ENCODE results near the gene CDK18. TPM values are rescaled to one million over a fixed set of nuclear protein-coding genes. Genes with fewer than 3 reads are reported as not detected.

The CDK18 gene
- total RNA-seq, 1 experiment from 2014 or later: 38.5 TPM

GRCh38 chr1:205521686-205522085 is 17.2 kb downstream of the CDK18 start:
- no peak overlapping the region for H3K18ac ChIP-seq (ENCODE audit: insufficient read length, low read depth, low read length)
- DNase-seq: no peak

More at GRCh38 chr1:205521686-205522085, 17.2 kb downstream of the CDK18 start:
- H4K8ac ChIP-seq (replicated peaks; ENCODE audit: insufficient read length, low read depth, low read length): no peak overlapping the region
- H3K4me1 ChIP-seq (ENCODE audit: insufficient read depth, low read length): peaks cover 8% of the 10 kb centered on the region; the same call in 1 of the 2 replicates
- H3T11ph ChIP-seq (ENCODE audit: low read length): no peak overlapping the region
- no peak overlapping the region for H4K91ac ChIP-seq (ENCODE audit: insufficient read length, low read depth, low read length)
- H2BK120ac ChIP-seq (ENCODE audit: low read depth, low read length, poor library complexity, severe bottlenecking): no peak overlapping the region
- H3K79me2 ChIP-seq (ENCODE audit: insufficient read depth, low read length): no peaks in the 10 kb centered on the region
- H2BK20ac ChIP-seq (ENCODE audit: low read depth, low read length, poor library complexity, severe bottlenecking): no peak overlapping the region
- no peaks in the 10 kb centered on the region for H3K9me3 ChIP-seq (ENCODE audit: control insufficient read depth, low read depth, low read length)
- TF ChIP-seq CTCF (conservative IDR thresholded peaks at IDR 0.05): no peak
- no peaks in the 10 kb centered on the region; the same call in 1 of the 2 replicates for H3K27me3 Mint-ChIP-seq (ENCODE audit: low read depth)
- no peak overlapping the region for H3K4me2 ChIP-seq (ENCODE audit: insufficient read depth, insufficient read length, low read length)
- no peak overlapping the region for H3K9ac ChIP-seq (ENCODE audit: extremely low read depth, insufficient read length, low read length)
- peaks cover 9 to 30% (median 16%) of the 10 kb centered on the region in 3 experiments; a peak in 6 of 7 replicates for H3K36me3 Mint-ChIP-seq (ENCODE audit: insufficient read depth in 1 of 3, low read depth in 3 of 3)
- H2BK15ac ChIP-seq (ENCODE audit: low read depth, low read length): no peak overlapping the region
- no peak overlapping the region for H3K4me3 Mint-ChIP-seq
- H2BK5ac ChIP-seq (ENCODE audit: insufficient read length, low read length): no peak overlapping the region
- H3K4me1 Mint-ChIP-seq: peaks cover 32 to 50% of the 10 kb centered on the region in 2 experiments
- no peaks in the 10 kb centered on the region for H4K20me1 ChIP-seq (ENCODE audit: control insufficient read depth, insufficient read depth, insufficient read length)
- no peaks in the 10 kb centered on the region for H3K23me2 ChIP-seq (ENCODE audit: insufficient read length, low read depth, low read length, poor library complexity, severe bottlenecking)
- H2BK12ac ChIP-seq (ENCODE audit: insufficient read length, low read depth, low read length): no peak overlapping the region
- no CpG with 5 or more reads among the region's 7 CpGs for WGBS (ENCODE audit: extremely low coverage, insufficient read length, low lambda C conversion rate)
- H4K5ac ChIP-seq (ENCODE audit: insufficient read length, low read depth, low read length): no peak overlapping the region
- no peak overlapping the region for H3K27ac ChIP-seq (ENCODE audit: insufficient read length, low read depth, low read length)
- H3K56ac ChIP-seq (ENCODE audit: insufficient read length, low read depth, low read length): no peak overlapping the region
- no peak overlapping the region for H3K4ac ChIP-seq (ENCODE audit: low read depth, low read length)
- no peaks in the 10 kb centered on the region for H3K79me1 ChIP-seq (ENCODE audit: insufficient read depth, low read depth, low read length, poor library complexity, severe bottlenecking)
- no peaks in the 10 kb centered on the region for H3K27me3 ChIP-seq (ENCODE audit: insufficient read depth, low read length)
- no peak overlapping the region; a peak in 1 of 7 replicates for H3K27ac Mint-ChIP-seq
- no peak overlapping the region; the same call in 1 of the 2 replicates for H3K14ac ChIP-seq (ENCODE audit: insufficient read depth, low read length)
- H3K23ac ChIP-seq (ENCODE audit: insufficient read length, low read depth, low read length): no peak overlapping the region
- H2AFZ ChIP-seq (ENCODE audit: low read length): no peak overlapping the region
- no peaks in the 10 kb centered on the region for H3K9me3 Mint-ChIP-seq
- no peak overlapping the region for H2AK5ac ChIP-seq (ENCODE audit: insufficient read length, low read length)
